ENCODE results near the gene FAM167B.
A peak's percentile ranks its signal among the peaks of the same experiment; 100 is the strongest.

Gene FAM167B

DNA sequence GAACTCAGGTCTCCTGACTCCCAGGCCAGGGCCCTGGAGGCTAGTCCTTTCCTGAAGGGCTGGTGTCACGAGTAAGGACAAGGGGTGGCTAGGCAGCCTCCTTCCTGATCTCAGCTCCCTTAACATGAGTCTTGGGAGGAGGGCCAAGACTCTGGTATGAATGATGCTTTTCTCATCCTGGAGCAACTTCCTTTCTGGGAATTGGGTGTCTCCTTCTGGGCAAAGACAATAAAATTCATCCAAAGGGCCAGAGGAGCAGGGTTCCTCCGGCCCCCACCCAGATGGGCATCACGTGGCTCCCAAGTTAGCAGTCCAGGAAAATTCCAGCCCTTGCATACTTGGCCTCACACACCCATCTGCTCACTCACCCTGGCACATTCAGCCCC lies at the start of gene FAM167B:
Gene FAM167B, plus strand, starts transcription at position 335 of the 386 bp plus-strand sequence. CDS start 200 bp downstream, outside the sequence.
- no peak for DNase-seq

DNA sequence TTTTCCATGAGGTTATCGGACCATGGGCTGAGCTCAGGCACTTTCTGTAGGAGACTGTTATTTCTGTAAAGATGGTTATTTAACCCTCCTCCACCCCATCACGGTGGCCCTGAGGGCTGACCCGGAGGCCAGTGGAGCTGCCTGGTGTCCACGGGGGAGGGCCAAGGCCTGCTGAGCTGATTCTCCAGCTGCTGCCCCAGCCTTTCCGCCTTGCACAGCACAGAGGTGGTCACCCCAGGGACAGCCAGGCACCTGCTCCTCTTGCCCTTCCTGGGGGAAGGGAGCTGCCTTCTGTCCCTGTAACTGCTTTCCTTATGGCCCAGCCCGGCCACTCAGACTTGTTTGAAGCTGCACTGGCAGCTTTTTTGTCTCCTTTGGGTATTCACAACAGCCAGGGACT lies 49.2 kb upstream of the FAM167B start:
- DNase-seq, result no peak

DNA sequence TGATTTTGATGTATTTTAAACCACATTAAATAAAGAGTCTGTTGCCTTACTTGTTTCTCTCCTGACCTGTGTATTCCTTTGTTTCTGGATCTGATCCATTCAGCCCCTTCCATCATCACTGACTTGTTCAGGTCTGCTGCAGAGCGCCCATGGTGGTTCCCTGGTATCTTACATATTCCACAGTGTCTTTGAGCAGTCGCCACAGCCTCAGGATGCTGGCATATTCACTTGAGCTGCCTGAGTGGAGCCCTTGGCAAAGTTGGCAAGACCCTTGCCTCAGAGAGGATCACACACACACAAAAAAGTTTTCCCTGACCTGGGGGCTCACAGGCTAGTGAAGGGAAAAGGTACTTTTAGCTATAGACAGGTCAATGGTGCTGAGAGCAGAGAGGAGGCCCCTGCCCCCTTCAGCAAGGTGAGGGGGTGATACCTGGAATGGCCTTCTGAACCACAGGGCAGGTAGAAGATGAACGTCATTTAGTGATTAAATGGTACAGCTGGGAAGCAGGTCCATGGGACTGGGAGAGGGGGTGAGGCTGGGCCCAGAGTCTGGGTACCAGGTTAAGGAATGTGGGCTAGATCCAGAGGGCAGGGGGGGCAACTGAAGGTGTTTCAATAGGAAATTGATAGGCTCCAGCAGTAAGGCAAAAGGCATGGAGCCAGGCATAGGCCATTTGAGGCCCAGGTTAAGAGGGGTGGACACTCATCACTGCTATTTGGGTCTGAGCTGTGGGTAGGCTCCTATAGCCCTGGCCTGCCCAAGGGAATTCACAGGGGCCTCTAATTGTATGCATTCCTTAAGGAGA lies 48.6 kb upstream of the FAM167B start:
- no peak for DNase-seq

DNA sequence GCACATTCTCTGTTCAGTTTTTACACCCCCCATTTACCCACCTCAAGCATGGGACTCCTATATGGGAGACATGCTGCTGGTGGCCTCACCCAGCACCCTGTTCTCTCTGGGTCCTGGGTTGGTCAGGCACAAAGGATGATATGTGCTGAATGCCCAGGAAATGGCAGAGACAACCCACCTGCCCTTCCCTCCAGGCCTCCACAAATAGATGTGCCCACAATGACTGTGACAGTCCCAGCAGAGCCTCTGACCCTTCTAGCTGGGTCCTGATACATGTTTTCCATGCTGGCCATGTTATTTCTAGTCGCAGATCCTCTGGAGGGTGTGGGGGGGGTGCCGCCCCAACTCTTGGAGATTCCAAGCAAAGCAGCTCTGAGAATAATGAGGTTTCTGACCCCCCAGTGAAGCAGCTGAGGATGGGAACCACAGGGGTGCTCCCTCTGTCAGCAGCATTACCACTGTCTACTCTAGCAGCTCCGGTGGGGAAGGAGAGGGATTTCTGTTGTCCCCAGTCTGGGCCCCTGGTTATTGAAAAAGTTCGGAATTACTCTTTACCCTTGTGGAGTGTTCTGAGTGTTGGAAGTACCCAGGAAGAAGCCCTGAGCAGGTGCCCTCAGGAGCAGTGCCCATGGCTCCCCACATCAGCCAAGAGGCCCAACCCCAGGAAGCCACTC lies 47.8 kb upstream of the FAM167B start:
- no peak for DNase-seq

DNA sequence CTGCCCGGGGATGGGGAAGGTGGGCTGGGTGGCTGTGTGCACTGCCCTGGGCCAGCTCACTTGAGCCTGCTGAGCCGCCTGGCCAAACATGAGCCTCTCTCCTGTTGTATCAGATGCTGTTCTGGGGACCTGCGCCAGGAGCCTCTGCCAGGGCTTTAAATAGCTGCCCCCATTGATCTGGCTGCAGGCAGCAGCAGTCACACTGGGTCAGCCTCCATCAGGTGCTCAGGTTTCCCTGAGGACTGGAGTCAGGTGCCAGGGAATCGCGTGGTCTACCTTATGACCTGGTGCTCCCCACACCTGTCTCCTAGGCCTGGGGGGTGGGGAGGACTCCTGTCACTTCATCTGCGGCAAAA lies 47.3 kb upstream of the FAM167B start:
- peak; percentile 79 for DNase-seq

DNA sequence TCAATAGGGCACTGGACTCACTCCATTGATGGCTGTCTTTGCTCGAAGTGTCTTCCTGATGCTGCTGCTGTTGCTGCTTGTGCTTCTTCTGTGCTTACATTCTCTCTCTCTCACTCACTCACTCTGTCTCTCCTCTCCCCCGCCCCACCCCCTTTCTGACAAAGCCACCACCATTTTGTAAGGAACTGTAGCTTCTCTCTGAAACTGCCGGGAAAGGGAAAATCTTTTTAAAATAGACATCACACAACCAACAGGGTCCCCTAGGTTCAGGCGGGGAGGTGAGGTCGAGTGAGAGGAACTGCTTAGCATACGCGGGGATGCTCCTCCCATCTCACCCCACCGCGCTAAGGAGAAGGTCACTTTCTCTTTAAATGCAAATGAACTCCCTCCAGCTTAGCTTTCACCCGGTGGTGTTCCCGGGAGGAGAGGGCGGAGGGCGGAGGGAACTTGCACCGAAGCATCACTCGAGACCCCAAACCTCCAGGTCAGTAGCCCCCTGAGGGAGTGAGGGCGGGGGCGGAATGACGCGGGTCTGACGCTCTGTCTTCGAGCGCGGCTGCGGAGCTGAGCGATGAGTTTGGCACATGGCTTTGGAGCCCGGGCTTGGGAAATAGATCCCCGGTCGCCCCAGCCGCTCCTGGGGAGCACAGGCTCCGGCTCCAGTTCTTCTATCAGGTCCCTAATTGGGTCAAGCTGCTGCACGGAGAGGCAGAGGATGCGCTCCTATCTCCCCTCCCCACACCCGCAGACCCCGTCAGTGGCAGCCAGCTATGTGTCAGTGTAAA lies 46.6 kb upstream of the FAM167B start, which contains the start of gene CCDC28B:
Gene CCDC28B, plus strand, starts transcription at position 370 of the 785 bp plus-strand sequence. CDS start 1,341 bp downstream, outside the sequence.
- DNase-seq, result peak; percentile 85

DNA sequence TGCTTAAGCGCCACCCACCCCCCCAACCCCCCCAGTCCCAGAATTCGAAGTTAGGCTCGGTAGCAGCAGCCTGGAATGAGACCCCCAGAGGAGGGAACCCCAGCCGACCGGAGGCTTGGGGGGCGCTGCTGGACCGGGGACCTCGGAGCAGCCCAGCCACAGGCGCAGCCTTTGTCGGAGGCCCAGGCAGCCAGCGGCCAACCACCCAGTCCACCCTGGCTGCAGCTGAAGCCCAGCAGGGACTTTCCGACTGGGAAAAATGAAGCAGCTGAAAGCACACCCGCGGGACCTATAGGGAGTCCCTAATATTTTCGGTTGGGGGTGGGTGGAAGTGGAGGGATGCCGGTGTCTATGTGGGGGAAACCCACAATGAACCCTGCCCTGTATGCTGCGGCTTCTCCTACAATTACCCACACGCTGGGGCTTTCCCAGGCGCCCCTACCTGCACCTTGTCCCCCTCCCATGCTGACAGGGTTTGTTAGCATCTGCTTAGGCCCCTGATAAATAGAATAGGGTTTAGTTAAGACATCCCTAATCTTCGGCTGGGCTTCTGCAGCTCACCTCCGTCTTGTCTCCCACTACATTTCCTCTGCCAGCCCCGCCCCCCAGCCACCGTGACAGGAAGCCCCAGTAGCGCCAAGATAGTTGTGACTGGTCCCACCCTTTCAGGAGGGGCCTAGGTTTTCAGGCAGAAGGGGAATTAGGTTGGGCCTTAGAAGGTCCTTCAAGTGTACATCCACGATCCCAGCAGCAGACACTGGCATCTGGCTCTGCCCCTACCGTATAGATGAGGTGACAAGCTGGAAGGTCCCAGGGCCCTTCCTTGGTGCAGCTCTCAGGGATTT lies 45.8 kb upstream of the FAM167B start:
- peak; percentile 80 for DNase-seq

DNA sequence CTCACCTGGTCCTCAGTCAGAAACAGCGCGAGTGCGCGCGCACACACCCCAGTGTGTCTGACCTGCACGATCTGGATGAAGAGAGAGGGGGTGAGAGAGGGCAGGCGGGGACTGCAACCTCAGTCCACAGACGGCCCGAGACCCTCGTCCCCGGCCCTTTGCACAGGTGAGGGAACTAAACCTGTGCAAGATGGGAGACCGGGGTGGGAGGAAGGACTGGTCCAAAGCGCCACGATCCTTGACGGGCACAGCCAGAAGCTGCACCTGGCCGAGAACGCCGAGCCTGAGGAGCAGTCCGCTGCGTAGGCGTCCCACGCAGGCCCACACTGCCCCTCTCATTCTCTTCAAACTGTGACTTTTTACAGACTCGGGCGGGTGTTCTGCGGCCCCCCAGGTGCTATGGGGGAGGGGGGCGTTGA lies 42.1 kb upstream of the FAM167B start:
- peak; percentile 87 for DNase-seq

DNA sequence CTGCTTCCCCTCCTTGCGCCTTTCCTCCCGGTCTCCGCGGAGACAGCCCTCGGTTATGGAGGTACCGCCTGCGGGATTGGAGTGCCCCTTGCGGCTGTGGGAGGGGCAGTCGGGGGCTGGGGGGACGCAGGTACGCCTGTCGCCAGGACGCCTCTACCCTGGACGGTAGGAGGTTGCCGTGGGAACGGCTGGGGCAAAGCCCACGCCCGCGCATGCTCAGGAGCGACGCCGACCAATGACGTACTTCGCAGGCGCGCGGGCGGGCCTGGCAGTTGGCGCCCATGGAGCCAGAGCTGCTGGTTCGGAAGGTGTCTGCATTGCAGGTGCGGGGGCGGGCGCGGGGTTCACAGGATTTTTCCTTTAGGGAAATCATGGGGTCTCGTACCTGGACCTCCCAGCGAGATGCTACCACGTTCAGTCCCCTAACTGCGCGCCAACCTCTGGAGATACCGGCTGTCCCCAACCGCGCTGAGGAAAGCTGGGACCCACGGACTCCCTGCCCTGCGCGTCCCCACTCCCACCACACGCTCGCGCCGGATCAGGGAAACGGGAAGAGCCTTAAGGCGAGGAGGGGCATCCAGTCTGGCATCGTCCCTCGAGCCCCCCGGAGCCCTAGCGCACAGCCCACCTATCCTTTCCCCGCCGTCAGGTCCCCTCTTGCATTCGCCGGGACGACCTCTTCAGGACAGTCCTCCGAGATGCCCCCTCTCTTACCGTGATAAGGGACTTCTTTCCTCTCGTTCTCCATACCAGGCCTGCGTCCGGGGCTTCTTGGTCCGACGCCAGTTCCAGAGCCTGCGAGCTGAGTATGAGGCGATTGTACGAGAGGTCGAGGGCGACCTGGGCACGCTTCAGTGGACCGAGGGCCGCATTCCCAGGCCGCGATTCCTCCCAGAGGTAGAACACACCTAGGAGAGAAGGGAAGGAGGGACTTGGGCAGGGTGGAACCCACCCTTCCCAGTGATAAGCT lies 41.3 kb upstream of the FAM167B start, which contains the start of gene IQCC:
Gene IQCC, plus strand, starts transcription at position 271 of the 970 bp plus-strand sequence. Its CDS starts 11 bp downstream, at position 282.
- DNase-seq, result peak; percentile 98

DNA sequence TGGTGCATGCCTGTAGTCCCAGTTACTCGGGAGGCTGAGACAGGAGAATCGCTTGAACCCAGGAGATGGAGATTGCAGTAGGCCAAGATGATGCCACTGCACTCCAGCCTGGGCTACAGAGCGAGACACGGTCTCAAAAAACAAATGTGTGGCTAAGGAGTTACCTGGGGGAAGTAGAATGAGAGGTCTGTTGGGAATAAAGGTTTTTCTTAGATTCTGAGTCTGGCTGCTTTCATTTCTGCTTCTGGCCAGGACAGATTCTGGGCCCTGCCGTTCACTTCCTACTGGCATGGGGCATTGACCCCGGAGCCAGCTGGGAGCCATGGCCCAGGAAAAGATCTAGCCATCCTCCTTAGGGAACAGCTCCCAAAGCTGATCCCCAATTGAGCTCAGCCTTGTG lies 38.6 kb upstream of the FAM167B start:
- no peak for DNase-seq

DNA sequence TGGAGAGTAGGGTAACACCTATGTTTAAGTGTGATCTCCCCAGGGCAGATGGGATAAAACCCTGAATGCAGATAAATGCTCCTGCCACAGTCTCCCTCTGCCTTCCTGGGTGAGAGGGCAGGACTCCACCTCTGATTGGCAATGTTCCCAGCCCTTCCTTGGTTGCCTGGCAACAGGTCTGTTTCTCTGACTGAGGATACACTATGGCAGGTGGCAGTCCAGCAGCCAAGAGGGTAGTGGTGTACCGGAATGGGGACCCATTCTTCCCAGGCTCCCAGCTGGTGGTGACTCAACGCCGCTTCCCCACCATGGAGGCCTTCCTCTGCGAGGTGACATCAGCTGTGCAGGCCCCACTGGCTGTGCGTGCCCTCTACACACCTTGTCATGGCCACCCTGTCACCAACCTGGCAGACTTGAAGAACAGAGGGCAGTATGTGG lies 38.1 kb upstream of the FAM167B start, which contains the start of gene DCDC2B:
Gene DCDC2B, plus strand, starts transcription at position 199 of the 438 bp plus-strand sequence. Its CDS starts 5 bp downstream, at position 204.
- peak; percentile 100 for DNase-seq

DNA sequence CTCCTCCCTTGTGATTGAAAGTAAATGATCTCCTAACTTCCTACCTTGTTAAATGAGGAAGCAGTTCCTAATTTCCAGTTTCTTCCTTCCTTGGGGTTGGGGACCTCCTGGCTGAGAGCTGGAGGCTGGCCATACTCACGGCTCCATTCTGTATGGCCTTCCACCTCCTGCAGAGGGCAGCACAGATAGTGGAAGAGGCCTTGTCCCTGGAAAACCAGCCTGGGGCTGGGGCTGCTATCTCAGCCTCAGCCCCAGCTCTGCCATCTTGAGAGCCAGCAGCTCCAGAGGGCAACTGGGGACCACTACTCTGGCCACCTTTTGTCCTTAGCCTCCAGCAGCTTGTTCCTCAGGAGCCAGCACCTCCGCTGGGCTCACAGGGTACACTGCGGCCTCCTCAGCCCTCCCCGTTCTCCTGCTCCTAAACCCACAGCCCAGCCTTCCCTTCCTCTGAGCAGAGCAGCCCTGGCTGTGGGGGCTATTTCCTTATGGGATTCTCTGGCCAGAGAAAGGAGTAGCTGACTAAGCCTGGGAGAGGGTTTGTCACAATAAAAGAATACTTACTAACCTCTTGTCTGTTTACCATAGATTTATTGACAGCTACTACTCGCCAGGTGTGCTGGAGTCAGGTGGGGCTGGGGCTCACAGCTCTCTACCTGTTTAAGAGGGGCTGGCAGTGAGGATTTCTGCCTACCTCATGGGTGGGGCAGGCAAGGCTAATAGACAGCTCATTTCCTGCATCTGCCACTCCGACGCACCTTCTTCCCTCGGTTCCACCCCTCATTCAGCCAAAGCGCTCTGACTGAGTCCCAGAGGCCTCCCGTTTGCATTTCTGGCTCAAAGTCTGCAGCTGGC lies 31.2 kb upstream of the FAM167B start:
- peak; percentile 93 for DNase-seq

DNA sequence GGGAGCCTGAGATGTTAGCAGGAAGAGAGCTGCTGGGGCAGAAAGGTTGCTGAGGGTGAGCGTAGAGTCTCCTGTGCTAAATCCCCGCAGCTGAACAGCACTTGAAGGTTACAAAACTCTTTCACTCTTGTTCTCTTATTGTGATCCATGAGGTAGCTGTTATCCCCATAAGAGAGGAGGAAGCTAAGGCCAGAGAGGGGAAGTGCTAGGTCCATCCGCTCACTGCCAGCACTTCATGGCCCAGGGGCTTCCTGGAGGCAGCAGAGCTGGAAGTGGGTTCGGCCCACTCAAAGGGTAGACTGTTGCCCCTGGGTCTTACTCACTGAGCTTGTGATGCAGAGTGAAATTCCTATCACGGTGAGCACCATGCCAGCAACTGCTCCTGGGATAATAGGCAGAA lies 30.5 kb upstream of the FAM167B start:
- no peak for DNase-seq

DNA sequence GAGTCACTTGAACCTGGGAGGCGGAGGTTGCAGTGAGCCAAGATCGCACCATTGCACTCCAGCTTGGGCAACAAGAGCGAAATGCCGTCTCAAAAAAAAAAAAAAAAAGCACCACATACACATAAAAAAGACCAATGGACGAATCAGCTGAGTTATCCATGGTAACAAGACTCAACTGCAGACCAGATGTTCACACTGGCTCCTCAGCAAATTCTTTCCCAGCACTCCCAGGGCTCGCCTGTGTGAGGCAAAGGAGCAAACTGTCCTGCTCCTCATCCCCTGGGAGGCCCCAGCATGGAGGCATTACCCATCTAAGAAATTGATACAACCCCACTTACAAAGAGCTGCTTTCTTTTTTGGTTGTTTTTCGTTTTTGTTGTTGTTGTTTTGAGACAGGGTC lies 28.0 kb upstream of the FAM167B start:
- DNase-seq, result no peak

DNA sequence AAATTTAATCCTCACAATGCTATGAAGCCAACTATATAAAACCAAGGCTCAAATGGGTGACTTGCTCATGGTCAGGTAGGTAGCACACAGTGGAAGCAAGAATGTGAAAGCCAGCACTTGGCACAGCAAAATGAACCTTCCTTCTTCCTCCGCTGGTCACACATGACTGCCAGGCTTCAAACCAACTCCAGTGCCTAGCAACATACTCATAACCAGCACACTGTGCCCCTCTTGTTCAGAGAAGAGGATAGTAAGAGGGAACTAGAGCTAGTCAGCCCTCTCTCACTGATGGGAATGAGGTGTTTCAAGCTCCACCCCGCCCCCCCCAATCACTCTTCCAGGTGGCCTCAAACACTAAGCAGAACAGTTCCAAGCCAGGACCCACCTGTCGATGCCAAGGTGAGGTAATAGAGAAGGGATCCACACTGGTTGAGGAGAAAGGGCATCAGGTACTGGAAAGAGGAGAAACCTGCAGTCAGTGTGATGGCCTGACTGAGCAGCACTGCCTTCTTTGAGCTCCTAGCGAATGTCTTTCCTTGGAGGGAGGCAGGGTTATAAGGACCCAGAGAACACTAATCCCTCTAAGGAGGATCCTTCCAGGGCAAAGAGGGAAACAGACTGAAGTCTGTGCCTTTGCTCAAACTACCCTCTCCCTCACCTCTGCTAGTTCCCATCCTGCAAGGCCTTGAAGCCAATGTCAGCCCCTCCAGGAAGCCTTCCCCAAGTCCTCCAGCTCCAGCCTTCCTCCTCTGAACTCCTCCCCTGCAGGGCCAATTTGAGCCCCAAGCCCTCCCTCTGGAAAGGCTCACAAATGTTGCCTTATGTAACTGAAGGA lies 26.1 kb upstream of the FAM167B start:
- DNase-seq, result peak; percentile 56

DNA sequence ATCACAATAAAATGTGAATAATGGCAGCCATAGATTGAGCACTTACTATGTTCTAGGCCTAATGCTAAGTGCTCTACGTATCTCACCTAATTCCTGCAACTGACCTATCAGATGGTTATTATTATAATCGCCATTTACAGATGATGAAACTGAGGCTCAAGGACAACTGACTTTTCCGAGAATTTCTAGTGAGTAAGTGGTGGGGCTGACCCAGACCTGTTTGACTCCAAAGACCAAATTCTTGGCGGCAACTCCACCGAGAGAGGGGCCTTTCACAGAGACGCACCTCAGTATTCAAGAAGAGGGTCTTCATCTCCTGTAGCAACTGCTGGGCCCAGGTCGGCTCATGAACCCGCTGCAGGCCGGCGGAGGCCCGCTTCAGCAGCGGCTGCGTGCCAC lies 25.4 kb upstream of the FAM167B start:
- DNase-seq, result no peak

DNA sequence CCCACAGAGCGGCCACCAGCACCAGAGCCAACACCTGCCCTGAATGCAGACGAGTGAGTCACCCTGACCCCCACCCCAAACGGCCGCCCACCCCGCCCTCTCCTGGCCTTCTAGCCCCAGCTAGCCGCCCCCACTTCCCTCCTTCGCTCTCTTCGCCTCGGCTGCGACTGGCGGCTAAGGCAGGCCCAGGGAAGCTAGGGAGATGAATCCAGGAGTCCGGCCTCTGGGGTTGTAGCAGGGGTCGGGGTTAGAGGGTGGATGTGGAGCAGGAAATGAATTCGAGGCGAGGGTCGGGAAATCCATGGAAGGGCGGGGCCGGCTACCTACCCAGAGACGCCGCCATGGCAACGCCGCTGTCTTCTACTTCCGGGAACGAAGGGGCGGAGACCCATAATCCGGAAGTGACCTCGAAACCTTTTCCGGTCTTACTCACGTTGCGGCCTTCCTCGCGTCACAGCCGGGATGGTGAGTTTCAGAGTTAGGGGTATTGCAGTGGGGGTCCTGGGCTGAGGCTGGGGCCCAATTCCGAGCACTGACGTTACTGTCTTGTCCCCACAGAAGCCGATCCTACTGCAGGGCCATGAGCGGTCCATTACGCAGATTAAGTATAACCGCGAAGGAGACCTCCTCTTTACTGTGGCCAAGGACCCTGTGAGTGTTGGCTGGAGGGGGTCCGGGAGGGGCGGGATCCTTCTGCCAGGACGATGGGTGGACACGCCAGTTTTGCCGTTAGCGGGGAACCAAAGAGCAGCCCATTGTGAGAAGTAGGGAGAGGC lies 24.9 kb upstream of the FAM167B start, which contains the start of the genes EIF3I and TMEM234:
Gene EIF3I, plus strand, starts transcription at position 428 of the 776 bp plus-strand sequence. Its CDS starts 35 bp downstream, at position 463.
Gene TMEM234, minus strand, starts transcription at position 374 of the 776 bp plus-strand sequence. Its CDS starts 31 bp downstream, at position 343.
- peak; percentile 97 for DNase-seq

DNA sequence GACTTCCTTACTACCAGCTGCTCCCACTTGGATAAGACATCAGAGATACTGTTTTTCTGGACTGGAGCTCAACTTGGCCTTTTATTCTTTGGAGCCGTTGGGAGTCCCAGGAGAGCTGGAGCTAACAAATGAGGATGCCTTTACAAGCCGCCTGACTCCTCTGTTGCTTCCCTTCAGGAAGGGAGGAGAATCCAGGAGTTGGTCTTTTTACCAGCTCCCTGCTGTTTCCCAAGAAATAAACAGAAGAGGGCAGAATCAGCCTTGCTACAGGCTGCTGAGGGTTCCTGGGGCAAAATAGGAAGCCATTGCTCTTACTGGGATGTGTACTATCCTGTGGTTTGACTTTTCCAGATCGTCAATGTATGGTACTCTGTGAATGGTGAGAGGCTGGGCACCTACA lies 23.3 kb upstream of the FAM167B start:
- DNase-seq, result no peak
